GM12892 (cell line): ENCODE results near the gene HDAC4.

Experiments
- POLR2A ChIP-seq: IDR thresholded peaks from 2 replicates; pipeline ENCODE4 v1.6.1; 2011; ENCODE audit warnings: low read depth, low read length, control low read depth
- TAF1 ChIP-seq: IDR thresholded peaks from 2 replicates; pipeline ENCODE4 v1.6.1; 2011; ENCODE audit warnings: low read depth, mild to moderate bottlenecking, control low read depth, low read length, borderline replicate concordance

DNA sequence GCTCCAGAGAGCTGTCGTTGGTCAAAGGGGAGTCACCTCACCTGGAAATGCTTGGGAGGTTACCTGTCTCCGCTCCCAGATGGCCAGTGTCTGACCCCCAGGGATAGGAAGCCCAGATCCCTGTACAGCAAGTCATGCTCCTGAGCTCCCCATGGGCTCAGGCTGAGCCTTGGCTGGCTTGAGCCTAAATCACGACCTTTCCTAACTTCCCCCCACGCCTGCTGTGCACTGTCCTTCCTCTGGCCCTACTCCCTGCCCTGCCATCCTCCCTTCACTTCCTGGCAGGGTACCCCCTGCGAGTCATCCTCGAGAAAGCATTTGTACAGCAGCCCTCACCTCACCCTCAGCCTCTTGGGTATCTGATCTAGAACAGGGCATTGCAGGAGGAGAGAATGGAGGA lies 9.2 kb upstream of the HDAC4 start:
- TF ChIP-seq POLR2A: no peak
- TF ChIP-seq TAF1: no peak
